ENCODE results near the gene PAGE1.

PAGE1 gene

GRCh38 chrX:49661881-49662280, 33.9 kb downstream of the PAGE1 start:
- DNase-seq (ENCODE audit: low spot score): no peak
- no peak for TF ChIP-seq CTCF (IDR thresholded peaks at IDR 0.05; ENCODE audit: extremely low read depth, missing control alignments)

- no peak for DNase-seq (ENCODE audit: low spot score)
- TF ChIP-seq CTCF (IDR thresholded peaks at IDR 0.05; ENCODE audit: extremely low read depth, missing control alignments): no peak
These were observed 36.0 kb downstream of the PAGE1 start for GRCh38 chrX:49659771-49660170.

GRCh38 chrX:49656533-49656932, 39.3 kb downstream of the PAGE1 start:
- TF ChIP-seq CTCF (IDR thresholded peaks at IDR 0.05; ENCODE audit: extremely low read depth, missing control alignments): no peak
- no peak for DNase-seq (ENCODE audit: low spot score)

- DNase-seq (ENCODE audit: low spot score): no peak
- no peak for TF ChIP-seq CTCF (IDR thresholded peaks at IDR 0.05; ENCODE audit: extremely low read depth, missing control alignments)
These were observed 50.7 kb downstream of the PAGE1 start for GRCh38 chrX:49644991-49645637.

All from GM20000 (cell line).